GM23248 (cell line): Measurements from ENCODE around the gene CD1C.

Experiments
- EZH2 ChIP-seq: fragments of 200-600 bp; sonication (generic); IDR thresholded peaks from 2 replicates; pipeline ENCODE4 v1.6.1; 2018; ENCODE audit warnings: antibody characterized with exemption, mild to moderate bottlenecking; ENCODE audit not compliant: insufficient read depth, poor library complexity, severe bottlenecking
- EZH2phosphoT487 ChIP-seq: fragments of 200-600 bp; sonication (generic); IDR thresholded peaks from 2 replicates; pipeline ENCODE4 v1.6.1; 2018; ENCODE audit warnings: antibody characterized with exemption, moderate library complexity, mild to moderate bottlenecking, low read depth; ENCODE audit not compliant: insufficient read depth

DNA sequence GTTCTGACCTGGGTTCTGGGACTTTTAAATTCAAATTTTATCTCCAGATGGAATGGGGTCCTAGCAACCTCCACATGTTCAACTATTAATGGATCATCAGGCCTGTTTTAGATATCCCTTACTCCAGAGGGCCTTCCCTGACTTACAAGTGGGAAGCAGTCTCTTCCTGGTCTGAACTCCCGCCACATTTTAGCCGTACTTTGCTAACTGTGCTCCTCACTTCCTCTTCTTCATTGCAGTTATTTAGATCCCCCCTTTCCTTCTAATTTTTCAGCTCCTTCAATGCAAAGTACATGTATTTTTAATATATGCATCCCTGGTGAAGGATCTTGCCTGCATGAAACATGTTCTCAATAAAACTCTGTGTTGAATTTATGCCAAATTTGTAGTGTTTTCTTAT lies 31.8 kb upstream of the CD1C start:
- TF ChIP-seq EZH2phosphoT487 = no peak
- no peak for TF ChIP-seq EZH2
